SK-N-SH treated with all-trans-retinoic acid at 6 μM for 48 hours (cell line): ENCODE measurements around the gene ARHGDIA.

Experiments used
- ATAC-seq: fragments of 200-7000 bp; cut with Tn5 transposase; 3 replicates; pipeline ENCODE4 v1.9.1; 2020; ENCODE audit warnings: mild to moderate bottlenecking, moderate library complexity
- BACH2 ChIP-seq: fragments of 250-450 bp; sonication (Bioruptor Pico); IDR thresholded peaks from 2 replicates; pipeline ENCODE4 v1.9.0; 2021; ENCODE audit warnings: mild to moderate bottlenecking, borderline replicate concordance
- CSDC2 ChIP-seq: fragments of 250-450 bp; sonication (Bioruptor Pico); IDR thresholded peaks from 2 replicates; pipeline ENCODE4 v1.5.0; 2020; ENCODE audit warnings: mild to moderate bottlenecking, moderate library complexity
- ISL1 ChIP-seq: fragments of 250-450 bp; sonication (Bioruptor Pico); IDR thresholded peaks from 2 replicates; pipeline ENCODE4 v2.1.2; 2022; ENCODE audit warnings: mild to moderate bottlenecking, moderate library complexity
- OSR1 ChIP-seq: fragments of 250-450 bp; sonication (Bioruptor Pico); IDR thresholded peaks from 2 replicates; pipeline ENCODE4 v1.8.0; 2022; ENCODE audit warnings: moderate library complexity, mild to moderate bottlenecking, inconsistent platforms
- PATZ1 ChIP-seq: fragments of 250-450 bp; sonication (Bioruptor Pico); IDR thresholded peaks from 2 replicates; pipeline ENCODE4 v1.8.0; 2020; ENCODE audit warnings: mild to moderate bottlenecking, moderate library complexity, borderline replicate concordance
- PPARA ChIP-seq: fragments of 250-450 bp; sonication (Bioruptor Pico); IDR thresholded peaks from 2 replicates; pipeline ENCODE4 v1.5.0; 2020; ENCODE audit warnings: mild to moderate bottlenecking, borderline replicate concordance
- RARB ChIP-seq: fragments of 250-450 bp; sonication (Bioruptor Pico); IDR thresholded peaks from 2 replicates; pipeline ENCODE4 v1.8.0; 2021; ENCODE audit warnings: mild to moderate bottlenecking, moderate library complexity
- SNAI2 ChIP-seq: fragments of 250-450 bp; sonication (Bioruptor Pico); IDR thresholded peaks from 2 replicates; pipeline ENCODE4 v1.5.0; 2020; ENCODE audit warnings: mild to moderate bottlenecking, moderate library complexity
- TCF4 ChIP-seq: fragments of 250-450 bp; sonication (Bioruptor Pico); IDR thresholded peaks from 2 replicates; pipeline ENCODE4 v1.8.0; 2021; ENCODE audit warnings: mild to moderate bottlenecking, moderate library complexity, borderline replicate concordance
- TSHZ2 ChIP-seq: fragments of 250-450 bp; sonication (Bioruptor Pico); IDR thresholded peaks from 2 replicates; pipeline ENCODE4 v1.5.0; 2020; ENCODE audit warnings: mild to moderate bottlenecking, moderate library complexity
- ZFP3 ChIP-seq: fragments of 250-450 bp; sonication (Bioruptor Pico); IDR thresholded peaks from 2 replicates; pipeline ENCODE4 v1.5.0; 2020; ENCODE audit warnings: mild to moderate bottlenecking, moderate library complexity
- ZNF565 ChIP-seq: fragments of 450-650 bp; formaldehyde crosslinking; conservative IDR thresholded peaks from 2 replicates; pipeline ENCODE4 v1.5.0; 2020; ENCODE audit warnings: low read depth, mild to moderate bottlenecking, moderate library complexity
- ZNF70 ChIP-seq: fragments of 450-650 bp; formaldehyde crosslinking; IDR thresholded peaks from 2 replicates; pipeline ENCODE4 v1.5.0; 2020; ENCODE audit warnings: mild to moderate bottlenecking, moderate library complexity
- ZNF8 ChIP-seq: fragments of 450-650 bp; formaldehyde crosslinking; IDR thresholded peaks from 2 replicates; pipeline ENCODE4 v1.5.0; 2020; ENCODE audit warnings: mild to moderate bottlenecking, moderate library complexity
- TF ChIP-seq, protein P1 (sequence below): fragments of 250-450 bp; sonication (Bioruptor Pico); IDR thresholded peaks from 2 replicates; pipeline ENCODE4 v1.5.1; 2021; ENCODE audit warnings: mild to moderate bottlenecking, moderate library complexity
- TF ChIP-seq, protein P2 (sequence below): fragments of 250-450 bp; sonication (Bioruptor Pico); IDR thresholded peaks from 2 replicates; pipeline ENCODE4 v1.8.0; 2021; ENCODE audit warnings: low read depth, mild to moderate bottlenecking, moderate library complexity, borderline replicate concordance
- TF ChIP-seq, protein P3 (sequence below): fragments of 250-450 bp; sonication (Bioruptor Pico); IDR thresholded peaks from 2 replicates; pipeline ENCODE4 v1.5.1; 2020; ENCODE audit warnings: low read depth, mild to moderate bottlenecking, moderate library complexity

ARHGDIA gene

DNA sequence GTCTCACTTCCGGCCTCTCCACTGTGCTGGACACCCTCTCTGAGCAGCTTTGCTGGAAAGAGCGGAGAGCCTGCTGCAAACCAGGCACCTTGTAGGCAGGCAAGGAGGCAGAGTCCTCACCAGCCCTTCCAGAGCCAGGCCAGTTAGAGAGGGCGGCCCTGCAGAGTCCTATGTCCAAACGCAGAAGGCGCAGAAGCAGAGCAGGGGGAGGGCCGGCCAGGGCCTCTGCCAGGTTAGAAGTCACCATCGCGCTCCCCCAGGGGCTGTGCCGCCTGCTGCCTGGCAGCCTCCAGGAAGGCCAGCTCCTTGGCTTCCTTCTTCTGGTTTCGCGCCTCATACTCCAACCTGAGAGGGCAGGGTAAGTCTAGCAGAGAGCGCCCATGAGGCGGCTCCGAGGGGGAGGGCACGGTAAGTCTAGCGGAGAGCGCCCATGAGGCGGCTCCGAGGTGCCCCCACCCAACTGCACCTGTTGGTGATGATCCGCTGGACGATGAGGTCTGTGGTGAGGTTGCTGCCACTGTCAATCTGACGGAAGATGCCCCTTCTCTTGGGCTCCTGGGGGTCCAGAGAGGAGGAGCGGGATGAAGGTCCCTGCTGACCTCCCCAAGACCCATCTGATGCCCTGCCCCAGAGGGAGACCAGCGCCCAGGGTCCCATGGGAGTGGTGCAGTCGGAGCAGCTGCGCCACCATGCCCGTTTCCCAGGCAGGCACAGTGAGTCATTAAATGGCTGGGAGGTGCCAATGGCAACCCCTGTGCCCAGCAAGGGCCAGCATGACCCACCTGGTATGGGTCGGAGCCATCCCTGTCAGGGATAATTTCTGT lies 33.7 kb upstream of the ARHGDIA start (continued):
- TF ChIP-seq, protein P1, sequence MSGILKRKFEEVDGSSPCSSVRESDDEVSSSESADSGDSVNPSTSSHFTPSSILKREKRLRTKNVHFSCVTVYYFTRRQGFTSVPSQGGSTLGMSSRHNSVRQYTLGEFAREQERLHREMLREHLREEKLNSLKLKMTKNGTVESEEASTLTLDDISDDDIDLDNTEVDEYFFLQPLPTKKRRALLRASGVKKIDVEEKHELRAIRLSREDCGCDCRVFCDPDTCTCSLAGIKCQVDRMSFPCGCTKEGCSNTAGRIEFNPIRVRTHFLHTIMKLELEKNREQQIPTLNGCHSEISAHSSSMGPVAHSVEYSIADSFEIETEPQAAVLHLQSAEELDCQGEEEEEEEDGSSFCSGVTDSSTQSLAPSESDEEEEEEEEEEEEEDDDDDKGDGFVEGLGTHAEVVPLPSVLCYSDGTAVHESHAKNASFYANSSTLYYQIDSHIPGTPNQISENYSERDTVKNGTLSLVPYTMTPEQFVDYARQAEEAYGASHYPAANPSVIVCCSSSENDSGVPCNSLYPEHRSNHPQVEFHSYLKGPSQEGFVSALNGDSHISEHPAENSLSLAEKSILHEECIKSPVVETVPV, result no peak

DNA sequence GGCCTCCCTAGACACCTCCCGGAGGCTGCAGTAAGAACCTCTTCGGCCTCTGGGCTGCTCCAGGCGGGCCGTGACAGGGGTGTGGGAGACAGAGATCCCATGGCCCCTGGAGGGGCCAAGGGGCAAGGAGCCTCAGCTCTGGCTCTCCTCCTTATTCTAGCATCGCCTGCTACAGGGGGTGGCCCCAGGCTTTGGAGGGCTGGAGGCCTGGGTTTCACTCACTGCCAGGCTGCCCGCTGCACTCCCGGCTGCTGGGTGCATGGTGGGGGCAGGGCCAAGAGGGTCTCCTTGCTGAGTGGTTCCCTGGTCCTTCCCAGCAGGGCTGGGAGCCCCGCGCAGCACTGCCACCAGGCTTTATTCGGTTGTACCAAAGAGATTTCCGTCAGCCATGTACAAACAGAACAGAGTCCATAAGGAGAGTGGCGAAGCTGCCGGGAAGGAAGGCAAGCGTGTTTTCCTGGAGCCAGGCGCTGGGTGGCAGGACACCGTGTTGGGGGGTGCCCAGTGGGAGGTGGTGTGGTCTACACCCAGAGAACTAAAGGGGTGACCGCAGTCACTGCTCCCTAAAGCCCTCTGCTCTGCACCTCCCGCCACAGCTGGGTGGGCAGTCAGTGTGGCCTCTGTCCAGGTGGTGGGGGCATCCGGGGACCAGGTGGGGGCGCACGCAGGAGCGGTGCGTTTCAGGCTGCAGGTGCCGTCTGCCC lies 32.9 kb upstream of the ARHGDIA start:
- TF ChIP-seq, protein P1, result no peak

GRCh38 chr17:81903415-81903831 lies 32.3 kb upstream of the ARHGDIA start:
- TF ChIP-seq RARB (CRISPR knock-in tag), result no peak

More for the DNA sequence above, 32.9 kb upstream of the ARHGDIA start:
- no peak for ATAC-seq

DNA sequence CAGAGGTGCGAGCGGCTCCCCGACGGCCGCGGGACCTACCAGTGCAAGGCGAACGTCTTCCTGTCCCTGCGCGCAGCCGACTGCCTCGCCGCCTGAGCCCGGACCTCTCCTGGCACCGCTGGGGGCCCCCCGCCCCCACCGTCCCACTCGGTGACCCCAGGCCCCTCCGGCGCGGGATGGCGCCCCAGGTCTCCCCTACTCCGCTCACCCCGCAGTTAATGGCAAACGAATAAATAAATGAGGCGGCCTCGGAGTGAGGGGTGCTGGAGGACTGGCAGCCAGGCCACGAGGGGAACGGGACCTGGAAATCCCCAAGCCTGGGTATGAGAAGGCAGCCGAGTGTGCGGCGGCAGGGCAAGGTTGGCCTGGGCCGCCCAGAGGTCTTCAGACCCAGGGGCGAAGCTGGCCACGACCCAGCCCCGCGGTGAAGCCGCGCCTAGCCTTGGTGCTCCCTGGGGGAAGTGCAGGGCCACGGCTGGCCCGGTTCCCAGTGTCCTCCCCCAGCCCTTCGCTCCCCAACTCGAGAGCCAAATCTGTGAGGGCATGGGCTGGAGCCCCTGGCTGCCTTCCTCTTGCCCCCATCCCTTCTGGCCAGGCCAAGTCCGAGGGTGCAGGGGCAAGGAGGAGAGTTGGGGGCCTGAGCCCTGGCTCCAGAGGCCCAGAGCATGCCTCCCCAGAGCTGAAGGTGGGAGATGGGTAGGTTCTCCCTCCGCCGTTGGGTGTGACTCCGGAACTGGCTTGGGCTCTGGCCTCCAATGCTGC lies 31.7 kb upstream of the ARHGDIA start:
- ATAC-seq, result no peak
- TF ChIP-seq ZNF8 (CRISPR knock-in tag) (no peak), BACH2 (CRISPR knock-in tag) (no peak), PPARA (CRISPR knock-in tag) (no peak), SNAI2 (CRISPR knock-in tag) (no peak), CSDC2 (CRISPR knock-in tag) (no peak), TCF4 (CRISPR knock-in tag) (no peak), OSR1 (no peak), PATZ1 (CRISPR knock-in tag) (no peak)
- TF ChIP-seq, protein P2, sequence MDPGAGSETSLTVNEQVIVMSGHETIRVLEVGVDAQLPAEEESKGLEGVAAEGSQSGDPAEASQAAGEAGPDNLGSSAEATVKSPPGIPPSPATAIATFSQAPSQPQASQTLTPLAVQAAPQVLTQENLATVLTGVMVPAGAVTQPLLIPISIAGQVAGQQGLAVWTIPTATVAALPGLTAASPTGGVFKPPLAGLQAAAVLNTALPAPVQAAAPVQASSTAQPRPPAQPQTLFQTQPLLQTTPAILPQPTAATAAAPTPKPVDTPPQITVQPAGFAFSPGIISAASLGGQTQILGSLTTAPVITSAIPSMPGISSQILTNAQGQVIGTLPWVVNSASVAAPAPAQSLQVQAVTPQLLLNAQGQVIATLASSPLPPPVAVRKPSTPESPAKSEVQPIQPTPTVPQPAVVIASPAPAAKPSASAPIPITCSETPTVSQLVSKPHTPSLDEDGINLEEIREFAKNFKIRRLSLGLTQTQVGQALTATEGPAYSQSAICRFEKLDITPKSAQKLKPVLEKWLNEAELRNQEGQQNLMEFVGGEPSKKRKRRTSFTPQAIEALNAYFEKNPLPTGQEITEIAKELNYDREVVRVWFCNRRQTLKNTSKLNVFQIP (CRISPR knock-in tag), result no peak
- TF ChIP-seq, protein P3, sequence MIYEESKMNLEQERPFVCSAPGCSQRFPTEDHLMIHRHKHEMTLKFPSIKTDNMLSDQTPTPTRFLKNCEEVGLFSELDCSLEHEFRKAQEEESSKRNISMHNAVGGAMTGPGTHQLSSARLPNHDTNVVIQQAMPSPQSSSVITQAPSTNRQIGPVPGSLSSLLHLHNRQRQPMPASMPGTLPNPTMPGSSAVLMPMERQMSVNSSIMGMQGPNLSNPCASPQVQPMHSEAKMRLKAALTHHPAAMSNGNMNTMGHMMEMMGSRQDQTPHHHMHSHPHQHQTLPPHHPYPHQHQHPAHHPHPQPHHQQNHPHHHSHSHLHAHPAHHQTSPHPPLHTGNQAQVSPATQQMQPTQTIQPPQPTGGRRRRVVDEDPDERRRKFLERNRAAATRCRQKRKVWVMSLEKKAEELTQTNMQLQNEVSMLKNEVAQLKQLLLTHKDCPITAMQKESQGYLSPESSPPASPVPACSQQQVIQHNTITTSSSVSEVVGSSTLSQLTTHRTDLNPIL (CRISPR knock-in tag), result no peak
- TF ChIP-seq, all 23 proteins: peak for 0

More at GRCh38 chr17:81903415-81903831, 32.3 kb upstream of the ARHGDIA start:
- ATAC-seq, result no peak

DNA sequence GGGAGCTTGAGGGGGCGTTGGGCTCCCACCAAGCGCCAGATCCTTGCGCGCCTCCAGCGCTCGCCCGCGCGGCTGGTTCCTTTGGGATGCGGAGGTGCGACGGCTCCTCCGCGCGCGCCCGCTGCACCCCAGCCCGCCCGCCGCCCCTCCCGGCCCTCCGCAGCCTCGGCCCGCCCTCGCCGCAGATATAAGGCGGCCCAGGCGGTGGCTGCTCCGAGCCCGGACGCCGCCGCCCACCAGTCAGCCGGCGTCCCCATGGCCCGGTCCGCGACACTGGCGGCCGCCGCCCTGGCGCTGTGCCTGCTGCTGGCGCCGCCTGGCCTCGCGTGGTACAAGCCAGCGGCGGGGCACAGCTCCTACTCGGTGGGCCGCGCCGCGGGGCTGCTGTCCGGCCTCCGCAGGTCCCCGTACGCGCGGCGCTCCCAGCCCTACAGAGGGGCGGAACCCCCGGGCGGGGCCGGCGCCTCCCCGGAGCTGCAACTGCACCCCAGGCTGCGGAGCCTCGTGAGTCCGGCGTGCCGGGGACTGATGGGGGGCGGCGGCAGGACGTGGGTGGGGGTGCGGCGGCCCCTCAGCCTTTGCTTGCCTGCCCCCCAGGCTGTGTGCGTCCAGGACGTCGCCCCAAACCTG lies 31.0 kb upstream of the ARHGDIA start, which contains the start of gene NPB:
TSS of gene NPB (plus strand) at position 216 of the 630 bp plus-strand sequence. CDS start at position 256, 40 bp downstream.
- peak; percentile 31 for ATAC-seq
- TF ChIP-seq ZNF565 (CRISPR knock-in tag), result no peak
- TF ChIP-seq SNAI2 (CRISPR knock-in tag), result no peak
- TF ChIP-seq ZNF70 (CRISPR knock-in tag), result no peak
- TF ChIP-seq TCF4 (CRISPR knock-in tag), result no peak
- no peak for TF ChIP-seq ZFP3
- no peak for TF ChIP-seq ISL1 (CRISPR knock-in tag)
- TF ChIP-seq TSHZ2 (CRISPR knock-in tag), result no peak
- TF ChIP-seq, all 23 proteins: peak for 0
